Uterus (tissue), 4 donors: Measurements from ENCODE around the gene DCUN1D2. TPM values are rescaled to one million over a fixed set of nuclear protein-coding genes. Genes with fewer than 3 reads are reported as not detected.
"Not testable (repeated sequence)": the region's sequence is repeated elsewhere in the genome, so short reads cannot be mapped to it uniquely, and the experiment has no call there.

Experiments
- DNase-seq, 2 donors: peaks; one replicate each; pipeline ENCODE4 v3.0.0-alpha.2; 2019 to 2020
- H3K27ac ChIP-seq, 2 donors: fragments of 200-600 bp; sonication (generic); 1 replicate in 1 of 2; 2 replicates in 1 of 2; pipeline ENCODE4 v1.5.1; 2016 to 2018
- H3K27me3 ChIP-seq, 2 donors: fragments of 200-600 bp; sonication (generic); one replicate each; pipeline ENCODE4 v1.5.1; 2018 to 2019; ENCODE audit warnings: control low read depth in 1 of 2
- H3K36me3 ChIP-seq, 2 donors: fragments of 200-600 bp; sonication (generic); one replicate each; pipeline ENCODE4 v1.5.1; 2019; ENCODE audit warnings: control low read depth in 1 of 2
- H3K4me1 ChIP-seq, 2 donors: fragments of 200-600 bp; sonication (generic); one replicate each; pipeline ENCODE4 v1.5.1; 2018 to 2019; ENCODE audit warnings: control low read depth in 1 of 2
- H3K4me3 ChIP-seq, 2 donors: fragments of 200-600 bp; sonication (generic); 1 replicate in 1 of 2; 2 replicates in 1 of 2; pipeline ENCODE4 v1.5.1; 2018 to 2019; ENCODE audit warnings: mild to moderate bottlenecking in 1 of 2
- H3K9me3 ChIP-seq, 2 donors: fragments of 200-600 bp; sonication (generic); one replicate each; pipeline ENCODE4 v1.5.1; 2019; ENCODE audit warnings: control low read depth in 1 of 2
- POLR2A ChIP-seq, 2 donors: fragments of 450-650 bp; IDR thresholded peaks; one replicate each; pipeline ENCODE4 v1.6.1; 2016; ENCODE audit warnings: antibody characterized with exemption in 2 of 2, mild to moderate bottlenecking in 1 of 2, moderate library complexity in 1 of 2
- intact Hi-C: fragments of 100-400 bp; cut with DNase I; formaldehyde crosslinking; loops from one replicate; pipeline ENCODE4 v1.15.1; 2023; ENCODE audit warnings: low total_unique reads
- total RNA-seq, 4 donors: library from RNA; depleted of rRNA in 3 of 4; stranded (reverse); fragments of >200 nt in 3 of 4; gene quantifications; one replicate each; pipeline versions ENCODE4 v1.1.0 to v1.2.4, GENCODE V29; 2014 to 2023
- TF ChIP-seq, protein P1 (sequence below), 4 experiments: fragments of 200-600 bp in 2 of 4; fragments of 450-650 bp in 2 of 4; sonication (generic) in 2 of 4; IDR thresholded peaks; one replicate each; pipeline ENCODE4 v1.5.1; 2016 to 2019; ENCODE audit warnings: antibody characterized with exemption in 4 of 4, mild to moderate bottlenecking in 2 of 4, moderate library complexity in 1 of 4
- donor health status: DM: yes; HTN: yes; CAD: no.

Gene DCUN1D2
- total RNA-seq, 4 donors from 2014 or later, result 7.7 to 68.2 (median 29.3) TPM

DNA sequence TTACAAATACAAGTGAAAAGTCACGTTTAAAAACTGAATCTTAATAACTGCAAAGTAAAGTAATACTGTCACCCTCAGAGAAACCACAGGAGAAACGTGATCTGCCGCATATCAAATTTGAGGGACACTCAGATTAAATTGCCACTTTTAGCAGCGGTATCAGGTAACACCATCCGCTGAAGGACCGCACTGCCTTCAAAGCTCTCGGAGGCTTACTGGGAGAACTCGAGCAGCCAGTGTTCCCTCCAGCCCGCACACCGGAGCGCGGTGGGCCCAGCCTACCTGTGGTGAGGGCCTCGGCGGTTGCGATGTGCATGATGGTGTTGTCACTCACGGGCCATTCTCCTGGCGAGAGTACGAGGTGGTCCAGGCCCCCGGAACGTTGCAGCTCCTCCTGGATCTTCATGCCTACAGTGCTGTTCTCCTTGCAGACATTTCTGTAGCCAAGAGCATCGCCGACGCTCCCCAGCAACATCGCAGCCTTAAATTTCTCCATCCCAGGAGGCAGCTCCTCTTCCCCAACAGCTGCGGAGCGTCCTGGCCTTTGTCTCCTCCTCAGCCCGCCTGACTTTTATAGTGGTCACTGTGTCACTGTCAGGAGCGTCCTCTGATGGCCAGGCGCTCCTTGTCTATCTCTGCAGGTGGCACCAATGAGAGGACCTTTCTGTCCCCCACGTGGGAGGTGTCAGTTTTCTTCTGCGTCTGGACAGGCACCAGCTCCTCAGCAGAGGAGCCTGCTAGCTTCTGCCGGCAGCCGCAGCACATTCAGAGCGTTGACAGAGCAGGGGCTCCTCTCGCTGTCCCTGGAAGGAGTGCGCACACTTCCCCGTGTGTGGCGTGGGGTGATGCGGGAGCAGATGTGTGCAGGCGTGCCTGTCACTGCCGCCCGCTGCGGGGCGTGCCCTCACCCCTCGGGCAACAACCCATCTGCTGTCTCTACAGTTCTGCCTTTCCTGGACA, 37.3 kb downstream of the DCUN1D2 start, which contains the start of gene ADPRHL1:
Gene ADPRHL1, minus strand, starts transcription at position 547 of the 960 bp plus-strand sequence. Its CDS starts 51 bp downstream, at position 496.
- H3K27ac ChIP-seq, result no peak within 1 kb of the TSS
- H3K4me3 ChIP-seq, result no peak within 1 kb of the TSS
- no peaks in the 10 kb centered on the region for H3K4me1 ChIP-seq
- DNase-seq, result peak in 1 of 2 donors; percentile 11
- no peaks in the 10 kb centered on the region for H3K36me3 ChIP-seq
- intact Hi-C loops, result no loop called here
- TF ChIP-seq POLR2A (IDR thresholded peaks at IDR 0.05), result no peak
- TF ChIP-seq, protein P1, sequence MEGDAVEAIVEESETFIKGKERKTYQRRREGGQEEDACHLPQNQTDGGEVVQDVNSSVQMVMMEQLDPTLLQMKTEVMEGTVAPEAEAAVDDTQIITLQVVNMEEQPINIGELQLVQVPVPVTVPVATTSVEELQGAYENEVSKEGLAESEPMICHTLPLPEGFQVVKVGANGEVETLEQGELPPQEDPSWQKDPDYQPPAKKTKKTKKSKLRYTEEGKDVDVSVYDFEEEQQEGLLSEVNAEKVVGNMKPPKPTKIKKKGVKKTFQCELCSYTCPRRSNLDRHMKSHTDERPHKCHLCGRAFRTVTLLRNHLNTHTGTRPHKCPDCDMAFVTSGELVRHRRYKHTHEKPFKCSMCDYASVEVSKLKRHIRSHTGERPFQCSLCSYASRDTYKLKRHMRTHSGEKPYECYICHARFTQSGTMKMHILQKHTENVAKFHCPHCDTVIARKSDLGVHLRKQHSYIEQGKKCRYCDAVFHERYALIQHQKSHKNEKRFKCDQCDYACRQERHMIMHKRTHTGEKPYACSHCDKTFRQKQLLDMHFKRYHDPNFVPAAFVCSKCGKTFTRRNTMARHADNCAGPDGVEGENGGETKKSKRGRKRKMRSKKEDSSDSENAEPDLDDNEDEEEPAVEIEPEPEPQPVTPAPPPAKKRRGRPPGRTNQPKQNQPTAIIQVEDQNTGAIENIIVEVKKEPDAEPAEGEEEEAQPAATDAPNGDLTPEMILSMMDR (IDR thresholded peaks at IDR 0.05), result no peak
- no peaks in the 10 kb centered on the region for H3K27me3 ChIP-seq
- H3K9me3 ChIP-seq, result no peaks in the 10 kb centered on the region

DNA sequence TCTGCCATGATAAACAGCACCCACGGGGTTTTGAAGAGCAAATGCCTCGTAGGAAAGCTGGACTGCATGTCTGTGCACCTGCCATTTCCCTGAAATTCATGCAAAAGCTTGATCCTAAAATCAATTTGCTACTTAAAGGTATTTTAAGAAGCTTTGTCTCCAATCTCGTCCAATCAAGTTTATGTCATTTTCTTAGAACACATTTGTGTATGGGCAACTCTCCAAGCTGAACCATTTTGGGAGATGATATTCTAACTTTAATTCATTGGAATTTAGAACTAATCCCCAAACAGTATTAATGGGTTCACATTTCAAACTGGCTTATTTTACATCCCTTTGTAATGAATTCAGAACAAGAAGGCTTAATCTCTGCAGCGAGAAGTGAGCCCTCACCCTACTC, 38.0 kb downstream of the DCUN1D2 start:
- TF ChIP-seq POLR2A (IDR thresholded peaks at IDR 0.05), result no peak
- TF ChIP-seq, protein P1 (IDR thresholded peaks at IDR 0.05), result no peak
- Histone ChIP-seq H3K4me1 (no peaks in the 10 kb centered on the region), H3K36me3 (no peaks in the 10 kb centered on the region), H3K9me3 (no peaks in the 10 kb centered on the region), H3K4me3 (no peak overlapping the region), H3K27me3 (no peaks in the 10 kb centered on the region), H3K27ac (no peak overlapping the region)
- no peak for DNase-seq
- intact Hi-C loops, result no loop called here

DNA sequence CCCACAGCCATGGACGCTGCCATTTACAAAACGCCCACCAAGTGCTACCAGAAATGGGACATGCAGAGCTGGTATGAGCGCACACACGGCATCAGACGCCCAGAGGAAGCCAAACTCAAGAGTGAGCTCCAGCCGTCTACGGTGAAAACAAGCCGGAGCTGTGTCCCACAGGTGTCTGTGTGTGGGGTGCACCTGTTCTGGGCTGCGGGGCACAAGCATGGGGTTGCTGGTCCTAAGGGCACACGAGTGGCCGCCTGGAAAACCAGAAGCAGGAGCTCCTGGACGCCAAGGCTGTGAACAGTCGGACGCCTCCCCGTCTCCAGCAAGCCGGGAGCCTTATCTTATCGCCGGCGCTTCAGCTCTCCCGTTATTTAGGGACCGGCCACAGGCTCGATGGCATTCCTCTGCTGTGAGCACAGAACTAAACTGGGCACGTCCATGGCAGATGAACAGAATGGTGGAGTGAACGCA, 38.5 kb downstream of the DCUN1D2 start:
- Histone ChIP-seq H3K36me3 (no peaks in the 10 kb centered on the region), H3K9me3 (no peaks in the 10 kb centered on the region), H3K4me1 (no peaks in the 10 kb centered on the region), H3K4me3 (no peak overlapping the region), H3K27me3 (no peaks in the 10 kb centered on the region), H3K27ac (no peak overlapping the region)
- no peak for TF ChIP-seq POLR2A (IDR thresholded peaks at IDR 0.05)
- TF ChIP-seq, protein P1 (IDR thresholded peaks at IDR 0.05), result no peak
- no peak for DNase-seq
- intact Hi-C loops, result no loop called here

DNA sequence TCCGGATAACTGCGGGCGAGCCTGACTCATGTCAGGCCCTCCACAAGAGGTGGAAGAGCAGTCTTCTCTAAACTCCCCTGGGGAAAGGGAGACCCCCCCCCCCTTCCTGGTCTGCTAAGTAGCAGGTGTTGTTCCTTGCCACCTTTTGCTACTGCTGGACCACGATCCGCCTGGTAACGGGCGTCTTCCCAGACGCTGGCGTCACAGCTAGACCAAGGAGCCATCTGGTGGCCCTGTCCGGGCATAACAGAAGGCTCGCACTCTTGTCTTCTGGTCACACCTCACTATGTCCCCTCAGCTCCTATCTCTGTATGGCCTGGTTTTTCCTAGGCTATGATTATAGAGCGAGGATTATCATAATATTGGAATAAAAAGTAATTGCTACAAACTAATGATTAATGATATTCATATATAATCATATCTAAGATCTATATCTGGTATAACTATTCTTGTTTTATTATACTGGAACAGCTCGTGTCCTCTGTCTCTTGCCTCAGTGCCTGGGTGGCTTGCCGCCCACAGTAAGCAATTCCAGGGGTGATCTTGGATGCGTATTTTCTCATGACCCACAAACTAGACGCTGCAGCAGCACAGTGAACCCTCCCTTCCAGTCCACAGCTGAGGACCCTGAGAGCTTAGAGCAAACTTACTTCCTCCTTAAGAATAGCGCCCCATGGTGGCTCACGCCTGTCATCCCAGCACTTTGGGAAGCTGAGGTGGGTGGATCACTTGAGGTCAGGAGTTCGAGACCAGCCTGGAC, 39.5 kb downstream of the DCUN1D2 start:
- H3K27ac ChIP-seq, intact Hi-C loops: not testable (repeated sequence)

DNA sequence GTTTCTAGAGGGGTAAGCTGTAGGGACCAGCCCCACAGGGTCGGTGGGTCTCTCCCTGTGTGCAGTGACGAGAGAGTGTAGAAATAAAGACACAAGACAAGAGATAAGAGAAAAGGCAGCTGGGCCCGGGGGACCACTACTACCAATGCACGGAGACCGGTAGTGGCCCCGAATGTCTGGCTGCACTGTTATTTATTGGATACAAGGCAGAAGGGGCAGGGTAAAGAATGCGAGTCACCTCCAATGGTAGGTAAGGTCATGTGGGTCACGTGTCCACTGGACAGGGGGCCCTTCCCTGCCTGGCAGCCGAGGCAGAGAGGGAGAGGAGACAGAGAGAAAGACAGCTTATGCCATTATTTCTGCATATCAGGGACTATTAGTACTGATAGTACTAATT, 40.2 kb downstream of the DCUN1D2 start:
- H3K36me3 ChIP-seq, intact Hi-C loops, H3K27ac ChIP-seq, H3K4me3 ChIP-seq, H3K27me3 ChIP-seq, H3K4me1 ChIP-seq, DNase-seq, H3K9me3 ChIP-seq: not testable (repeated sequence)

More for the DNA sequence above, 39.5 kb downstream of the DCUN1D2 start:
- not testable (repeated sequence) for H3K4me3 ChIP-seq, H3K9me3 ChIP-seq, DNase-seq, H3K36me3 ChIP-seq, H3K27me3 ChIP-seq, H3K4me1 ChIP-seq
